A549 (cell line): ENCODE data around the gene CMKLR1.

Source experiments
- EP300 ChIP-seq, 2 experiments: fragments of >200 bp; sonication (Bioruptor Twin); formaldehyde crosslinking; IDR thresholded peaks; 2 replicates in 1 of 2; 3 replicates in 1 of 2; pipeline ENCODE4 v1.6.1; 2016 to 2017
- GATA3 ChIP-seq: IDR thresholded peaks from 2 replicates; pipeline ENCODE4 v1.6.1; 2012; ENCODE audit warnings: borderline replicate concordance
- HOXA7 ChIP-seq: fragments of 250-450 bp; sonication (Bioruptor Pico); IDR thresholded peaks from 2 replicates; pipeline ENCODE4 v1.5.0; 2020; ENCODE audit warnings: mild to moderate bottlenecking, moderate library complexity
- KDM1A ChIP-seq: fragments of 200-600 bp; sonication (generic); IDR thresholded peaks from 2 replicates; pipeline ENCODE4 v1.6.1; 2016; ENCODE audit warnings: low read depth, mild to moderate bottlenecking
- MAFK ChIP-seq: fragments of 450-650 bp; IDR thresholded peaks from 2 replicates; pipeline ENCODE4 v1.6.1; 2014; ENCODE audit not compliant: partially characterized antibody
- MAX ChIP-seq: IDR thresholded peaks from 2 replicates; pipeline ENCODE4 v1.6.1; 2012
- MYC ChIP-seq: IDR thresholded peaks from 2 replicates; pipeline ENCODE4 v1.6.1; 2012; ENCODE audit warnings: mild to moderate bottlenecking, inconsistent platforms, low read length, improper control_type of control experiment, borderline replicate concordance
- POLR2A ChIP-seq: IDR thresholded peaks from 2 replicates; pipeline ENCODE4 v1.6.1; 2012; ENCODE audit warnings: mild to moderate bottlenecking, low read length
- RCOR1 ChIP-seq: fragments of 150-350 bp; IDR thresholded peaks from 2 replicates; pipeline ENCODE4 v1.6.1; 2014; ENCODE audit warnings: antibody characterized with exemption, low read length, low read depth
- REST ChIP-seq: fragments of 200-600 bp; sonication (generic); IDR thresholded peaks from 2 replicates; pipeline ENCODE4 v1.6.1; 2016; ENCODE audit warnings: antibody characterized with exemption, mild to moderate bottlenecking, moderate library complexity
- RFX5 ChIP-seq: fragments of 450-650 bp; IDR thresholded peaks from 2 replicates; pipeline ENCODE4 v1.7.1; 2014; ENCODE audit warnings: antibody characterized with exemption, mild to moderate bottlenecking, moderate library complexity
- SMC3 ChIP-seq: fragments of >200 bp; sonication (Bioruptor Twin); formaldehyde crosslinking; IDR thresholded peaks from 3 replicates; pipeline ENCODE4 v1.6.1; 2018; ENCODE audit warnings: inconsistent platforms
- TF ChIP-seq, protein P1 (sequence below): fragments of >200 bp; sonication (Bioruptor Twin); formaldehyde crosslinking; IDR thresholded peaks from 3 replicates; pipeline ENCODE4 v1.5.1; 2016
- TF ChIP-seq, protein P2 (sequence below): fragments of 450-650 bp; IDR thresholded peaks from 2 replicates; pipeline ENCODE4 v1.6.1; 2014; ENCODE audit warnings: antibody characterized with exemption

DNA sequence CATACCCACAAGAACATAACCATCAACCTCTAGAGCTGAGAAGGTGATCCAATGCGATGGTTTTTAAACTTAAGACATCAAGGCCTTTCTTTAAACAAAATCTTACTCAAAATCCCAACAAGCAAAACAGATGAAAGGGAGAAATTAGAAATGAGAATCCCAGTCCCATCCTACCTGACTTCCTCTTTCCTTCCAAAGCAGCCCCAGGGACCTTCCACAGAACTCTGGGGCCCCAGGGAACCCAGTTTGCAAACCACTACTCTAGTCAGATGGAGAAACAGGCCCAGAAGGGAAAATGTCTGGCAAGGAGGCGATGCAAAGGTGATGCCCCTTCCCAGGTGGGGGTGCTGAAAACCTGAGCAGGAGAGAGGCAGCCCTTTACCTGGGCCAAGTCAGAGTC, 29.0 kb upstream of the CMKLR1 start:
- no peak for TF ChIP-seq POLR2A
- TF ChIP-seq KDM1A, result no peak
- TF ChIP-seq, protein P1, sequence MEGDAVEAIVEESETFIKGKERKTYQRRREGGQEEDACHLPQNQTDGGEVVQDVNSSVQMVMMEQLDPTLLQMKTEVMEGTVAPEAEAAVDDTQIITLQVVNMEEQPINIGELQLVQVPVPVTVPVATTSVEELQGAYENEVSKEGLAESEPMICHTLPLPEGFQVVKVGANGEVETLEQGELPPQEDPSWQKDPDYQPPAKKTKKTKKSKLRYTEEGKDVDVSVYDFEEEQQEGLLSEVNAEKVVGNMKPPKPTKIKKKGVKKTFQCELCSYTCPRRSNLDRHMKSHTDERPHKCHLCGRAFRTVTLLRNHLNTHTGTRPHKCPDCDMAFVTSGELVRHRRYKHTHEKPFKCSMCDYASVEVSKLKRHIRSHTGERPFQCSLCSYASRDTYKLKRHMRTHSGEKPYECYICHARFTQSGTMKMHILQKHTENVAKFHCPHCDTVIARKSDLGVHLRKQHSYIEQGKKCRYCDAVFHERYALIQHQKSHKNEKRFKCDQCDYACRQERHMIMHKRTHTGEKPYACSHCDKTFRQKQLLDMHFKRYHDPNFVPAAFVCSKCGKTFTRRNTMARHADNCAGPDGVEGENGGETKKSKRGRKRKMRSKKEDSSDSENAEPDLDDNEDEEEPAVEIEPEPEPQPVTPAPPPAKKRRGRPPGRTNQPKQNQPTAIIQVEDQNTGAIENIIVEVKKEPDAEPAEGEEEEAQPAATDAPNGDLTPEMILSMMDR, result no peak
- no peak for TF ChIP-seq GATA3
- no peak for TF ChIP-seq SMC3
- no peak for TF ChIP-seq RCOR1
- TF ChIP-seq MYC, result no peak
- no peak for TF ChIP-seq RFX5
- TF ChIP-seq HOXA7 (CRISPR knock-in tag), result no peak
- no peak for TF ChIP-seq EP300 (IDR thresholded peaks at IDR 0.05)
- TF ChIP-seq MAFK, result no peak
- no peak for TF ChIP-seq REST
- TF ChIP-seq, protein P2, sequence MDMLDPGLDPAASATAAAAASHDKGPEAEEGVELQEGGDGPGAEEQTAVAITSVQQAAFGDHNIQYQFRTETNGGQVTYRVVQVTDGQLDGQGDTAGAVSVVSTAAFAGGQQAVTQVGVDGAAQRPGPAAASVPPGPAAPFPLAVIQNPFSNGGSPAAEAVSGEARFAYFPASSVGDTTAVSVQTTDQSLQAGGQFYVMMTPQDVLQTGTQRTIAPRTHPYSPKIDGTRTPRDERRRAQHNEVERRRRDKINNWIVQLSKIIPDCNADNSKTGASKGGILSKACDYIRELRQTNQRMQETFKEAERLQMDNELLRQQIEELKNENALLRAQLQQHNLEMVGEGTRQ, result no peak
- no peak for TF ChIP-seq MAX
